A549 (cell line): ENCODE measurements around the gene DCLK1.

Source experiments
- EP300 ChIP-seq, 2 experiments: fragments of >200 bp; sonication (Bioruptor Twin); formaldehyde crosslinking; IDR thresholded peaks; 2 replicates in 1 of 2; 3 replicates in 1 of 2; pipeline ENCODE4 v1.6.1; 2016 to 2017
- POLR2A ChIP-seq: IDR thresholded peaks from 2 replicates; pipeline ENCODE4 v1.6.1; 2012; ENCODE audit warnings: mild to moderate bottlenecking, low read length

DNA sequence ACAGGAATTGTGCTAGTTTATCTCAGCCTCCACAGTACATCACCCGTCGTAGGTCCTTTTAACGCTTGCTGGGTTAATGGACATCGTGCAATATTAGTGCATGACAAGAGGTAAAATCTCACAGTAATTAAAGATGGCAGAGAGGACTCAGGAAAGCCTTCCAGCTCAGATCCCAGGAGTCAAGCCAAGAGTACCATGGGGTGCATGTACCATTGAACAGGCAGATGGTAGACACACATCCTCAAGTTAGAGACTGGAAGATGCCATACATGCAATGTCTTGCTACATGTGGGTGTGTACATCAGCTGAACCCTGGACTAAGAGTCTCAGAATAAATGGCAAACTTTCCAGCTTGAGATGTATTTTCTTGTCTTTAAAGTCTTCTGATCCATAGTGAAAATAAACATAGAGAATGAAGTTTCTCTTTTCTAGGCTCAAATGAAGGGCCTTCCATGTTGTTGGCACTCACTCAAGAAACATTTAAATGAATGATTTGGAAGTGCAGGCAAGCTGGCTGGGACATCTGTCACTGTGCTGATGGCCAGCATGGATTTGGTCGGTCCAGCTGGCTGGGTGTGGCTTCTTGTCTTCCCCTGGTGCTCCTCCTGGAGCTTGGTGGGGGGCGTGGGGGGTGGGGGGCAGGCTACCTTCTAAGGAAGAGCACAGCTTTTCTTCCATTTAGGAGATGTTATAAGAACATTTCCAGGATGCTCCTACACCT, 363.8 kb downstream of the DCLK1 start:
- no peak for TF ChIP-seq EP300 (IDR thresholded peaks at IDR 0.05)
- TF ChIP-seq POLR2A, result no peak
